HG03457 (cell line): ENCODE measurements around the gene LYPD4.
"Not testable (repeated sequence)": the region's sequence is repeated elsewhere in the genome, so short reads cannot be mapped to it uniquely, and the experiment has no call there.

ENCODE experiments used
- ATAC-seq: cut with Tn5 transposase; IDR thresholded peaks from one replicate; pipeline ENCODE4 v1.9.1; 2021; ENCODE audit warnings: moderate number of reproducible peaks; ENCODE audit not compliant: unreplicated experiment

The LYPD4 gene

DNA sequence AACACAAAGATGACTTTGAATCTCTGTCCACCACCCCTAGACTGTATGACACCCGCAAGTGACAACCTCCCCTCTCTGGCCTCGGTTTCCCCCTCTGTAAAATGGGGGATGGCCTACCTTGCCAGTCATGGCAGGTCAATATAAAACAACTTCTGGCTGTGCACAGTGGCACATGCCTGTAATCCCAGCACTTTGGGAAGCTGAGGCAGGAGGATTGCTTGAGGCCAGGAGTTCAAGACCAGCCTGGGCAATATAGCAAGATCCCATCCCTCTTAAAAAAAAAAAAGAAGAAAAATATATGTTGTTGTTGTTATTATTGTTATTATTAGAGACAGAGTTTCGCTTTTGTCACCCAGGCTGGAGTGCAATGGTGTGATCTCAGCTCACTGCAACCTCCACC, 31.5 kb upstream of the LYPD4 start:
- not testable (repeated sequence) for ATAC-seq

DNA sequence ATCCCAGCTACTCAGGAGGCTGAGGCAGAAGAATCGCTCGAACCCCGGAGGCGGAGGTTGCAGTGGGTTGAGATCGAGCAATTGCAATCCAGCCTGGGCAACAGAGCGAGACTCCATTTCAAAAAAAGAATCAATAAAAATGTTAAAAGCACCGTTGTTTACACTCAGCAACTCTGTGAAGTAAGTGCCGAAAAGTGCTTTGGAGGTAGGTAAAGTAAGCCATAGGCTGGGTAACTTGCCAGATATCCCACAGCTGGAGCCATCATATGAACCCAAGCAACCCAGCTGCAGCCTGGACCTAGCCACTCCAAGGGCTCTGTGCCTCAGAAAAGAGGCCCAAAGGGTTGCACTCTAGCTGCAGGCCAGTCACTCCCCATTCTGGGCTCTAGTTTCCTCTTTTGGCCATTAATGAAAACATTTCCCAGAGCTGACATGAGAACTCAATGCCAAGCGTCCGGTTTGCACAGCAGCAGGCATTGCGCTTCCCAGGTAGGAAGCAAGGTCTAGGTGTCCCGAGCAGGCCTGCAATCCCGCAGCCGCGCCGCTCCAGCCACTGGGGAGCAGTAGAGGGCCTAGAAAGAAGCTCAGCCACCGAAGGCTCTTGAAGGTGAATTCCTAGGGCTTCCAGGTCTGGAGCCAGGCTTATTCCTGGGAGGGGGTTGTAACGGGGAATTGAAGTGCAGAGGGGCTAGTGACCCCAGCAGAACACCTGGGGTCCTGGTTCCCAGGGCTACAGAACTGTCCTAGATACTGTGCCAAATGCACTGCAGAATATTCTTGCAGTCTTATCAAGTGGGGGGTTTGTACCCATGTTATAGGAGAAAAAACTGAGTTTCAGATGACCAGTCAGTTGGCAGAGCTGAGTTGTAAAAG, 28.5 kb upstream of the LYPD4 start:
- ATAC-seq = no peak

DNA sequence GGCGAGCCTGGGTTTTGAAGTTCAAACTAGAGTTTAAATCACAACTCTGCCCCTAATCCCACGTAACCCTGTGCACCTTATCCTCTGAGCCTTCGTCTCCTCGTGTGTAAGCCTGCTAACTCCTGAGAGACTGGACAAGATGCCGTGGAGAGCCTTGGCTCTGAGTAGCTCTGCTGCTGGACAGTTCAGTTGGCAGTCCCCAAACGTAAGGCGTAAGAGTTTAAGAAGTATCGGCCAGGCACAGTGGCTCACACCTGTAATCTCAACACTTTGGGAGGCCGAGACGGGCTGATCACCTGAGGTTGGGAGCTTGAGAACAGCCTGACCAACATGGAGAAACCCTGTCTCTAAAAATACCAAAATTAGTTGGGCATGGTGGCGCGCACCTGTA, 27.9 kb upstream of the LYPD4 start:
- no peak for ATAC-seq

DNA sequence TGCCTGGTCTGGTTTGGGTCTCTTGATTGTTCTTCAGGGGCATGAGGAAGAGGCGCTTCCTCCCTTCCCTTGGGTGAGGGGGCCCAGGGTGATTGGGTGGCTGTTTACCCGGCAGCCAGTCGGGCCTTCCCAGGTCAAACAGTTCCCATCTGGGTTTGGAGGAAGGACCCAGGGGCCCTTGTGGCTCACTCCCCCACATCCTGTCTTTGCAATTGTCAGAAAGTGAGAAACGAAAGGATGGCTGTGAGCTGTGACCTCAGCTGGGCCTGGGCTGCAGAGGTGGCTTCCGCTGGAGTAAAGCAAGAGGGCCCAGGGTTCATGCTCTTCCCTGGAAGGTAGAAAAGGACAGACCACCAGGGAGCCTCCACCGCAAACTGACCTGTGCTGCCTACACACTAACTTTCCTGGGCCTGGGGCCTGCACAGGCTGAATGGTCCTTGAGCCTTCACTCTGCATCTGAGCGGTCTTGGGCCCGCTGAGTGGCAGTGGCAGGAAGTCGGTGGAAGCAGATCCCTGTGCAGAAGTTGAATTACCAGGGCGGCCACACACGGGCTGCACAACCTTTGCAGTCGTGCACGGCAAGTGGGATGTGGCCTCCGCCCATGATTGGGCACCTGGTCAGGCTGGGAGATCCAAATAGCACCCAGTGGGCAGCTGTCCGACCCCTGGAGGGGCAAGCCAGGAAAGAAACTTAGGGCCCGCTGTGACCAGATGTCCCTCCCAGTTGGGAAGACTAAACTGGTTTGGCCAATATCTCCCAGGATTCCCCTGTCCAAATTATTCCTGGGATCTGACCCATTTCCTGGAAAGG, 27.3 kb upstream of the LYPD4 start:
- no peak for ATAC-seq

DNA sequence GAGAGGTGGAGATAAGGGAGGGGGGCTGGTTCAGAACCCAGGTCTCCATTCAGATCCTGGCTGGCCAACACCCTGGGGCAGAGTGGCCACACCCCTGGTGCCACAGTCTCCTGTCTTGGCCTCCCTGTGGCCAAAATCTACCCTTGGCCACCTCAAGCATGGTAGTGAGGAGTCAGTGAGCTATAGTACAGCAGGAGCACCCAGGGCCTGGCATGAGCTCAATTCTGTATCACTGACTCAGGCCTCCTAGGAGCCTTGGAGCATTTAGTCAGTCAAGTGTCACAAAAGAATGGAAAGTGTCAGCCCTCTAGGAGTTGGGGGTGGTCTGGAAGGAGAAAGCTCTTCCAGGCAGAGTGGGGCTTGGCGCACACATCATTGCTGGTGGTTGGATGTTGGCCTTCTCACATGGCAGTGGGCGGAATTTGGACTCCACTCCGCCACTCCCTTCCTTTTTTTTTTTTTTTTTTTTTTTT, 26.0 kb upstream of the LYPD4 start:
- no peak for ATAC-seq

DNA sequence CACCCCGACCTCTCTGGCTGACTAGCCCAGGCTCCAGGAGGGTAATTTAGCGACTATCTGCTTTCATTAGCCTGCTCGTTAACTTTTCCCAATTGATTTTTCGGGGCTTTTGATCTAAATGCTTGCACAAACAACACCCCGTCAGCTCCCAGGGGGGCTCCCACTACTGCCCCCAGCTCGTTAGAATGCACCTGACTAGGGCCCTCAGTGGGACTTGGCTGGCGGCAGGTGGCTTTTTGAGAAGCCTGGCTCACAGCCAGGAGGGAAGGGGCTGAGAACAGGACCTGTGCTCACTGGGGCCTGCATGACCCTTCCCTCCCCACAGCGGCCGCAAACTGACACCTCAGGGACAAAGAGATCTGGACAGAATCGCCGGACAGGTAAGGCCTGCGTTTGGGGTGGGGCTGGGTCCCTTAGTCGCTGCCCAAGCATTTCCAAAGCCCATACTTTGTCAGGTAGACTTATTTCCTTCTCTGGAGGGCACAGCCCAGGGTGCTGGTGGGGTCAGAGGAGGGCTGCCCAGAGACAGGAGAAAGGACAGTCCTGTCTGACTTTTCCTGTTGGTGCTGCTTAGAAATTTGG, 25.0 kb upstream of the LYPD4 start:
- no peak for ATAC-seq

DNA sequence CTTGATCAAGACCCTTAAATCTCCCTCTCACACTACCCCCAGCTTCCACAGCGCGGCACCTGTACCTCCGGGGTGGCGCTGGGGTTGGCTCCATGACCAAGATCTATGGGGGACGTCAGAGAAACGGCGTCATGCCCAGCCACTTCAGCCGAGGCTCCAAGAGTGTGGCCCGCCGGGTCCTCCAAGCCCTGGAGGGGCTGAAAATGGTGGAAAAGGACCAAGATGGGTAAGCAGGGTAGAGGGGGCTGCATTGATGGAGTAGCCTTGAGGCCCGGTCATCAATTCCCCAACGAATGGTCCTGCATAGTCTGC, 24.5 kb upstream of the LYPD4 start:
- no peak for ATAC-seq

DNA sequence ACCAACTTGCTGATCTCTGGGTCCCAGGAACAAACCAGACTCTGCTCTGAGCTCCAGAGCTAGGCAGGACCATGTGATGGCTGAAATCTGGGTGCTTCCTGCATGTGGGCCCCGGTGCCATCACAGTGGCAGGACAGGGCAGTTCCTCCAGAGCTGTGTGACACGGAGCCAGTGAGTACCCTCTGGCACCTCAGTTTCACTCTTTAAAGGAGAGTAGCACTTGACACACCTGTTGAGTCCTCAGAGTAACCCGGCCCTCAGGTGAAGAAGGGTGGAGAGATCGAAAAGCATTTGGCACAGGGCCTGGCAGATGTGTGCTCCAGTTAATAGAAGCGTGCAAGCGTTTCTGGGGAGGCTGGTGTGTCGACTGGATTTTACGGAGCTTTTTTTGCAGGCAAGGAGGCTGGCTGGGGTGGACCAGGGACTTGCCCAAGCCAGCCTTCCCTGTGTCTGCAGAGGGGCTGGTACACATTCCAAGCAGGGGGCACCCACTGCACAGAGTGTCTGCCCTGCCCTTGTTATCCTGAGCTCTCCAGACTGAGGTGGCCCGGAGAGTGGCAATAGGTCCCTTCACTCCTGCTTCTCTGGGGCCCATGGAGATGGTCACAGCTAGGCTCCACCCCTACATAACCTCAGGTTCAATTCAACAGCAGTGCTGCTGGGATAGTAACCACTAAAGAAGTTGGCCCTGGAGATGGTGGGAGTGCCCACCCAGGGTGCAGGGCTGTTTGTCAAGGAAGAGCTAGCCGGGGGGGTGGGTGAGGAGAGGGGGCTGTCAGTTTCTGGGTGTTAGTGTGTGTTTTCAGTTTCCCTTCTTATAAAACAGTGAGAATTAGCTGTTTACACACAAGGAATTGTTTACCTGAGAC, 23.9 kb upstream of the LYPD4 start:
- no peak for ATAC-seq

DNA sequence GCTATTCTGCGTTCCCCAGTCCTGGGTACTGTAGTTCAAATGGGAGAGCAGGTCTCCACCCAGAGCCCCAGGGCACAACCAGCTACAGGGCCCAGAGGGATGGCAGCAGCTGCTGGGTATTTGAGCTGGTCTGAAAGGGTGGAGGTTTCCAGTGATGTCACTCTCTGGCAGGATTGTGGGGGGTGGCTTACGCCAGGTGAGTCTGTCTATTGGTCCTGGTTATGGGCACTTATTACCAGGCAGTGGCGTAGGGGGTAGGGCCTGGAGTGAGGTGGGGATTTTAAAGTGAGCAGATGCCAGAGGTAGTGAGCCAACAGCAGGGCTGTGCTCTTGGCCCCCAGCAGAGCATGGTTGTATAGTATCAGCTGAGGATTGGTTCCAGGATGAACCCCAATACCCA, 21.8 kb upstream of the LYPD4 start:
- no peak for ATAC-seq

DNA sequence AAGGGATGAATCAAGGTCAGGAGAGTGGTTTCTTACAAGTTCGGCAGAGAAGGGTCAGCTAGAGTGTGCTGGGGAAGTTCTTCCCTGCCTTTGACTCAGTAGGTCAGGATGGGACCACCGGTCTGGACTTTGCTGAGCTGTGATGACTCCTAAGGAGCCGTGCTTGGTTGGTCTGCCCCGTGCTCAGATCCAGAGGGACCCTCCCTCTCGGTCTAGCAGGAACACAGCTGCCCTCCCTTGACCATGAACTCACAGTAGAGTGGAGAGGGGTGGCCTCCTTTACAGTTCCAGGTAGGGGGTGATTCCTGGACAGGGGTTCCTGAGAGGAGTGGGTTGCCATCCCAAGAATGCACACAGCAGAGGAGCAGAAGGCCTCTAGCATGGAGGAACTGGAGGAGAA, 19.9 kb upstream of the LYPD4 start:
- ATAC-seq = no peak

DNA sequence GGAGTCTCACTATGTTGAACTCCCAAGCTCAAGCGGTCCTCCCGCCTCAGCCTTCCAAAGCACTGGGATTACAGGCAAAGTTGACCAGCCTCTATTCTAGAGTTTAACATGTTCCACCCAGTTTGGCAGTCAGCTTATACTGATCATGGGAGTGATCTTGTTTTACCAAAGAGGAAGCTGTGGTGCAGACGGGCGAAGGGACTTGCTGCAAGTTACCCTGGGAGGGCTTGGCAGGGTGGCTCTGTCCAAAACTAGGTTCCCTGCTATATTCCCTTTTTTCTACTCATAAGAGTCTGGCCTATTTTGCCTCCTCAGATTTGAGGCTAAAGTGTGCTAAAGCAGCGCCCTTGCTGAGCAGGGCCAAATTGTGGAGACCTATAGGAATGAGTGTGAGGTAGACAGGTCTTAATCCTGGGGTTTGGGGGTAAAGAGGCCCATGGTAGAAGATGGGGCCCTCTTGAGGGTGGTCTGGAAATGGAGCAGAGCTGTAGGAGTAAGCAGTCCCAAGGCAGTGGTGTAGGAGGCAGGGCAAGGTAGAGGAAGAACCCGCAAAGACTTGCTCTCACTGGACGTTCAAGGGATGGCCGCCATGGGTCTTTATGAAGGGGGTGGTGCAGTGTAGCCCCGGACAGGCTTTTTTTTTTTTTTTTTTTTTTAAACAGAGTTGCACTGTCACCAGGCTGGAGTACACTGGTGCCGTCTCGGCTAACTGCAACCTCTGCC, 18.9 kb upstream of the LYPD4 start:
- ATAC-seq = no peak

DNA sequence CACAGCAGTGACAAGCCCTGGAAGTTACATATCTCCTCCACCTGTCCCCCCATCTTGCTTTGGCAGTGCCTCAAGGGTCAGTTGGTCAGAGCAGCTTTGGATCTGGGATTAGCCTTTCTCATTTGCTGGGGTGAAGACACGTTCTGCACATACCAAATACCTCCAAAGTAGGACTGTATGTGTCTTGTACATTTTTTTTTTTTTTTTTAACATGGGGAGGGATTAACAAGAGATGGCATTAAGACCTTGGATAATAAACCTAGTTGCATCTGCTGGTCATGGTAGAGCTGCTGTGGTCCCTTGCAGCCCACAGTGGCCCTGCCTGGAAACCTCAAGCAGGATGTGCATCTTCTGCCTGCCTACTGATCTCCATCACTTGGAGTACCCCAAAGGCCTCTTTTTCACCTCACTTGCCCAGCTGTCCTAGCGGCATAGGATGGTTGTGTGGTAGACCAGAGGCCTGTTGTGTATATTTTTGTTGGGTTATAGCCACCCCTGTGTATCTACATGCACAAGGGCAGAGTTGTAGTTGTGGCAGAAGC, 18.0 kb upstream of the LYPD4 start:
- no peak for ATAC-seq

DNA sequence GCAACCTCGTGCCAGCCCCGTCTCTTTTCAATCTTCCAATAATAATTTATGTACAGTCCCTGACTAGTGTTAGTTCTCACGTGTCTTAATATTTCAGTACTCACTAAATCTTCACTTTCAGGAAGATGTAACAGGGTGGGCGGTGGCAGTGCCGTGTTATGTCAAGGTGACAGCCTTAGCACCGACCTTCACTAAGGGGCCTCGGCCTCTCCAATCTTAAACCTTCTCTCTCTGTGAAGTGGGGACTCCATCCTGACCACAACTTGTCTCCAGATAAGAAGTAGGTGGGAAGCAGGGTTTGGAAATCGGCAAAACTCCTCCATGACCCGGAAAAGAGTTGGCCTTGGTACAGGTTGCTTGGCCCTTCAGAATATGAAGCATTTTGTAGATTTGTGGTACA, 17.4 kb upstream of the LYPD4 start:
- no peak for ATAC-seq

DNA sequence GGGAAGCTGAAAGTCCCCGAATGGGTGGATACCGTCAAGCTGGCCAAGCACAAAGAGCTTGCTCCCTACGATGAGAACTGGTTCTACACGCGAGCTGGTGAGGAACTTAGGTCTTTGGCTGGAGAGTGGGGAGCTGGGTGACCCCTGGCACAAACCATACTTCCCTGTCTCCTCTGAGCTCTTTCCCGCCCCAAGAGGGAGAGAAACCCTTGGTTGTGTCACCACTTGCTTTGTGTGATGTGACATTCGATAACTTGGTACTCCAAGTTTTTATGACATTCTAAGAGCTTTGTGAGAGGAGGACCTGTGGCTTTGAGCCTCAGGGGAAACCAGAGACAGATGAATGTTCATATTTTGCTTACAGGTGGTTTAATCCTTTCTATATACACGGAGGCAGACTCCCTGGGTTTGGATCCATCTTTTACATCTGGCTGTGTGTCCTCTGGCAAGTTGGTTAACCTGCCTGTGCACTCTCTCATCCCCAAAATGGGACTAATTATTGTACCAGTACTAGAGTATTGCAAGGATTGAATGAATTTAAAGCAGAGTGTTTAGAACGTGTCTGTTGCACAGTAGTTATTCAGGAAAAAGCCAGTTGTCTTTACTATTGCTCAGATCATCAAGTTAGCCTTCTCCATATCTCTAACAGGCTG, 16.8 kb upstream of the LYPD4 start:
- ATAC-seq = no peak

DNA sequence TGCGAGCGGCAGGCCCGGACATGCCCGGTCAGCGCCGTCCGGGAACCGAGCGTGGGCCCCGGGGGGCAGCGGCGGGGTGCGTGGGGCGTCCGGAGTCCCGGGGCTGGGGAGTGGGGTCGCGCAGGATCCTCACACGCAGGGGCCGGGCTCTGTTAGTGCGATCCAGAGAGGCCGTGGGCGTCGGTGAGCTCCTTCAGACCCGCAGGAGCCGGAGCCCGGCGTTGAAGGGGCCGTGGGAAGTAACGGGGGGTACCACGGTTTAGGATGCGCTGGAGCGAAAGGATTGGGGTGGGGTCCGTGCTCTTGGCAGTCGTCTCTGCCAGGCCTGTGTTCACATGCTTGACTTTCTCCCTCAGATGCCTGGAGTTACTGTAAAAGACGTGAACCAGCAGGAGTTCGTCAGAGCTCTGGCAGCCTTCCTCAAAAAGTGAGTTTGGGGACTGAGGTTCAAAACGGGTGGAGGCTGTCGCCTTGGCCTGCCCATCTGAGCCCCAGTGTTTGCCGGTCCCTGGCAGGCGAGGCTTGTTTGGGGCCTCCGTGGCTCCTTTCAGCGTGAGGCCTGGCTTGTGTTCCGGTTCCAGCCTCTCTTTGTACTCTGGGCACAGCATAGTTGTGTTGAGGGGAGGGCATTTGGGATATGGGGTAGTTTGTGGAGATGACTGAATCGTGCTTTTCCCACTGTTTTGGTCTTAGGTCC, 16.1 kb upstream of the LYPD4 start:
- peak; percentile 23 for ATAC-seq

DNA sequence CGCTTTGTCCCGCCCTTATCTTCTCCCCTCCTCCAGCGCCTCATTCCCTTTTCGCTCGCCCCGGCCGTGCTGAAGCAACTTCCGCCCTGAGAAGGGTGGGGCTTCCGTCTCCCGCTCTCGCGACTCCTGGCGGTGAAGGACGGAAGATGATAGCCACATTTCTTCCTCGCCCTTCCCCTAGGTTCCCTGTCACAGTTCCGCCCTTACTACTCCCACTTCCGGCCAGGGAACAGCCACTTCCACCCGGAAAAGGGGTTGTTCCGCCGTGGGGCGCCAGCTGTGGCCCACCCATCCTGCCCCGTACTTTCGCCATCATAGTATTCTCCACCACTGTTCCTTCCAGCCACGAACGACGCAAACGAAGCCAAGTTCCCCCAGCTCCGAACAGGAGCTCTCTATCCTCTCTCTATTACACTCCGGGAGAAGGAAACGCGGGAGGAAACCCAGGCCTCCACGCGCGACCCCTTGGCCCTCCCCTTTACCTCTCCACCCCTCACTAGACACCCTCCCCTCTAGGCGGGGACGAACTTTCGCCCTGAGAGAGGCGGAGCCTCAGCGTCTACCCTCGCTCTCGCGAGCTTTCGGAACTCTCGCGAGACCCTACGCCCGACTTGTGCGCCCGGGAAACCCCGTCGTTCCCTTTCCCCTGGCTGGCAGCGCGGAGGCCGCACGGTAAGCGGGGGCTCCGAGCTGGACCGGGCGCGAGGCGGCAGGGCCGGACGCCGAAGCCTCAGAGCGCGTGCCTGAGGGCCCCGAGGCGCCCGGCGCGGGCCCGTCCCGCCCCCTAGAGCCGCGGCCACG, 15.3 kb upstream of the LYPD4 start, which contains the start of gene RPS19:
RPS19 (plus strand) TSS at position 638 of the 801 bp plus-strand sequence. CDS start 520 bp downstream, outside the sequence.
- peak; percentile 69 for ATAC-seq

DNA sequence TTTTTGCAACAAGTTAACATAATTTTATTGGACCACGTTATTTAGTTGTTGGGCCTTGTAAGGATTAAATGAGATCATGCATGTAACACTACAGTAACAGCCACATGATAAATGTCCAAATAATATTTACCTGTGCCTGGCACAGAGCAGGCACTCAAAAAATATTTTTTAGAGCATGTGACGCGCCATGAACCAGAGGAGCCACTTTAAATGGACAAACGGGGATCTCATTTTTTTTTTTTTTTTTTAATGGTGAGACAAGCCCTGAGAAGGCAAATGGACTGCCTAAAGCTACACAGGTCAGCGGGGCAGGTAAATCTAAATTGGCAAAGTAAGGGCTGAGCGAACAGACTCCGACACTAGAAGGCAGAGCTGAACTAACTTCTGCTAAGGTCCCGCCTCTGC, 14.7 kb upstream of the LYPD4 start:
- ATAC-seq = no peak

DNA sequence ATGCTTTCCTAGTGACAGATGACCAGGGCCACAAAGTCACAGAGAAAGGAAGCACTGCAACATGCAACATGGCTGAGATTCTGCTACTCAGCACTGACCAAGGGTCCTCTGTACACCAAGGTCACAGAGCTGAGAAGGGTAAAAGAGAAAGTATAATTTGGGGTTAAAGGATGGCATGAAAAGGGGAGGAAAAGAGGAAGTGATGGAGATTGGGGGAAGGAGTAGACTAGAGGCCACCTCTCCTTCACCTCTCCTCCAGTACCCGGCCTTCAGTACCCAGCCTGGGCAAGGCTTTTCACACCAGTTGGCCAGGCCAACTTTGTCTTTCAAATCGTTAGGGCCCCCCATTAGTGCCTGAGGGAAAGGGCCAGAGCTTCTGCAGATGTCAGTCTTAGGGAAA, 9.3 kb upstream of the LYPD4 start:
- ATAC-seq = no peak
